GM19240 (cell line): ENCODE data around the gene GAL3ST2.
"Not testable (repeated sequence)": the region's sequence is repeated elsewhere in the genome, so short reads cannot be mapped to it uniquely, and the experiment has no call there.

Source experiments
- DNase-seq: peaks from one replicate; pipeline ENCODE4 v3.0.0; 2011; ENCODE audit warnings: low spot score; ENCODE audit not compliant: insufficient read length

Gene GAL3ST2

GRCh38 chr2:241818229-241818942 is 41.8 kb downstream of the GAL3ST2 start:
- DNase-seq: no peak

DNA sequence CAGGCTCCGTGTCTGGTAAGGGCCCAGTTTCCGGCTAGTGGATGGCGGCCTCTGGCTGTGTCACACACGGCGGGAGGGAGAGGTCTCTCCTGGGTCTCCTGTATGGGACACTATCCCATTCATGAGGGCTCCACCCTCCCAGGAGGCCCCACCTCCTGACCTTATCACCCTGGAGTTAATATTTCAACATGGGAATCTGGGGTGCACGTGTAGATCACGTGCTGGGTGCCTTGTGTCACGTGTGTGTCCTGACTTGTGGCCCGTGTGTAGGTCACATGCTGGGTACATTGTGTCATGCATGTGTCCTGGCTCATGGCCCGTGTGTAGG is 42.3 kb downstream of the GAL3ST2 start:
- no peak for DNase-seq

DNA sequence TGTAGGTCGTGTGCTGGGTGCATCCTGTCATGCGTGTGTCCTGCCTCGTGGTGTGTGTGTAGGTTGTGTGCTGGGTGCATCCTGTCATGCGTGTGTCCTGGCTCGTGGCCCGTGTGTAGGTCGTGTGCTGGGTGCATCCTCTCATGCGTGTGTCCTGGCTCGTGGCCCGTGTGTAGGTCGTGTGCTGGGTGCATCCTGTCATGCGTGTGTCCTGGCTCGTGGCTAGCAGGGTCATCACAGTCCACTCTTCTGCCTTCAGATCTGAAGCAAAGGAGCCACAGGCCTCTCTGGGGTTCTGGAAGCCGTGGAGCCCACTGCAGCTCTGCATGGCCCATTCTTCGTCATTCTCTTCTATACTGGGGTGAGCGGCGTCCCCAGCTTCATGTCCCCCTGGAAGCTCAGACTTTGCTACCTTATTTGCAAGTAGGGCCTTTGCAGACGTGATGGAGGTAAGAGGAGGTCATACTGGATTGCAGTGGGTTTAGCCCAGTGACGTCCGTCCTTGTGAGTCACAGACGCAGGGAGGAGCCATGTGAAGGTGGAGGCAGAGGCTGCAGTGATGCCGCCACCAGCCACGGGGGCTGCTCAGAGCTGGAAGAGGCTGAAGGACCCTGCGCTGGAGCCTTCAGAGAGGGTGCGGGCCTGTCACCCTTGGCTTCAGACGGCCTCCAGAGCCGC is 43.5 kb downstream of the GAL3ST2 start:
- not testable (repeated sequence) for DNase-seq

DNA sequence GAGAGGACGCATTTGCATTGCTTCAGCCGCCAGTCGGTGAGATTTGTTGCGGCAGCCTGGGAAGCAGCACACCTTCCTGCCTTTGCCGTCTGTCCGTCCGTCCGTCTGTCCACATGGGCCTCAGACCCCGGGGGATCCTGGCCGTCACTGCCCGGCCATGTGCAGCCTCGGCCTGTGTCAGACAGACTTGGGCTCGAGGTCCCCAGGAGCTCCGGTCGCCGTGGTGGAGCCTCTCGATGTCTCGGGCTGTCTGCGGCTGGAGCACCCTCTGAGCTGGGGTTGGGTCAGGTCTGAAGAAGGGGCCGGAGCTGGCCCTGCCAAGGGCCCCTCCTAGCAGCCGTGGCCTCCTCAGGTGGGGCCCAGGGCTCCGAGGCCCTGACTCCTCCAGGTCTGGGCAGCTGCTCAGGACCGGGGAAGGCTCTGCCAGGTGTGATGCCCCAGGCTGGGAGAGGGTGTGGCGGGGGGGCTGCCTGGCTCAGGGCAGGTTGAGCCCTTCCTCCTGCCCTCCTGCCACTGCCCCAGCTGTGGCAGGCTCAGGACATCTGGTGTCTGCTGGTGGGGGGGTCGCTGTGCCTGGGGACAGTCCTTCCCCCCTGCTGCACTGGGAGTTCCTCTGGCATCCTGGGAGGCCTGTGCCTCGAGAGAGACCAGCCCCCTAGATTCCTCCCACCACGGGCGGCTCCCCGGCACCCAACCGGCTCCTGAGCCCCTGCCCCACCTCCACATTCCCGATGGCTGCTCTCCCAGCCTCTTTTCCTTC is 44.2 kb downstream of the GAL3ST2 start:
- no peak for DNase-seq

- DNase-seq: no peak
Measured at GRCh38 chr2:241821460-241822263, 45.0 kb downstream of the GAL3ST2 start.

DNA sequence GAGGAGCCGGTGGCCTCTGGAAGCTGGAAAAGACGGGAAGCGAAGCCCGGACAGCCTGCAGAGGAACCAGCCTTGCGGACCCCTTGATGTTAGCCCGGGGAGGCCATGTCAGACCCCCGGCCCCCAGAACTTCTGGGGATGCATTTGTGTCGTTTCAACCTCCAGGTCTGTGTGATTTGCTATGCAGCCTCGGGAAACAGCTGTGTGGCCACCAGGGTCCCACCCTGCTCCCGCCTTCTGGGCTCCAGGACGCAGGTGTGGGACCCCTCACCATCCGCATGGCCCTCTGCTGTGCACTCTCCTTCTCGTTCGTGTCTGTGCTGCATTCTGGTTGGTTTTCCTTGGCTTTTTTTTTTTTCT is 45.6 kb downstream of the GAL3ST2 start:
- DNase-seq: no peak

DNA sequence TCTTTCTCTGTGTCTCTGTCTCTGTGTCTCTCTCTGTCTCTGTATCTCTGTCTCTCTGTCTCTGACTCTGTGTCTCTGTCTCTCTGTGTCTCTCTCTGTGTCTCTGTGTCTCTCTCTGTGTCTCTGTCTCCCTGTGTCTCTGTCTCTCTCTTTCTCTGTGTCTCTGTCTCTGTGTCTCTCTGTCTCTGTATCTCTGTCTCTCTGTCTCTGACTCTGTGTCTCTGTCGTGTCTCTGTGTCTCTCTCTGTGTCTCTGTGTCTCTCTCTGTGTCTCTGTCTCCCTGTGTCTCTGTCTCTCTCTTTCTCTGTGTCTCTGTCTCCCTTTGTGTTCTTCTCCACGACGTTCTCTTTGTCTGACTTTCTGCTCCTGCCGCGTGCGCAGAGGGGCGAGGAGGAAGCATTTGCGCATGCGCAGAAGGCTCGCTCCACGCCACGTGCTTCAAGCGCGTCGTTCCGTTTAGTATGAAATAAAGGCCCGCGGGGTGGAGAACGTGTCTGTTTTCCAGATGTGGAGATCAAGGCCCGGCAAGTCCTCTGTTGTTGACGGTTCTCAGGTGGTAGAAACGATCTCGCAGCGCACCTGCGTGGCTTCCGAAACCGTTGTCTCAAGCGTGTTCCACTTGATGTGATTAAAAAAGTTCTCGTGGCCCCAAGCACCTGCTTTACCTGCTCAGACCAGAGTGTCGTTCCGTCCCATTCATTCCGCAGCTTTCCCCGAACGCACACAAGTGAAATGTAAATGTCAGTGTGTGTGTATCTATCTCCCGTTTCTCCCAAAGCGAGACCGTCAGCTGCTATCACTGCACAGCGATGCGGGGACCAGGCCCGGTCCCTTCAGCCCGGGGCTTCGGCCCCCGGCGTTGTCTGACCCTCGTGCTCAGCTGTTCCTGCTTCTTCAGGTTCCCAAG is 47.2 kb downstream of the GAL3ST2 start:
- not testable (repeated sequence) for DNase-seq

DNA sequence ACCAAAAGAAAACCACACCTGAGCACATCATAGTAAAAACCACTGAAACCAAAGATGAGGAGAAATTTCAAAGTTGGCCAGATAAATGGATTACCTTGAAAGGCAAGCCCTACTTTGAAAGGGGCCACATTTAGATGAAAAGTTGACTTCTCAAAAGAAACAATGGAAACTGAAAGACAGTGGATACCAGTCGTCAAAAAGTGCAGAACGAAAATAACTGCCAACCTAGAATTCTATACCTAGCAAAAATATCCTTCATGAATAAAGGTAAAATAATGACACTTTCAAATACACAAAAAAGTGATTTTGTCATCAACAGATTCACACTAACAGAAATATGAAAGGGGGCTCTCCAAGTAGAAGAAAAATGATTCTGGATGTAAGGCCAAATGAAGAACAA is 50.8 kb downstream of the GAL3ST2 start:
- no peak for DNase-seq

GRCh38 chr2:241833101-241833663 is 56.6 kb downstream of the GAL3ST2 start:
- no peak for DNase-seq

DNA sequence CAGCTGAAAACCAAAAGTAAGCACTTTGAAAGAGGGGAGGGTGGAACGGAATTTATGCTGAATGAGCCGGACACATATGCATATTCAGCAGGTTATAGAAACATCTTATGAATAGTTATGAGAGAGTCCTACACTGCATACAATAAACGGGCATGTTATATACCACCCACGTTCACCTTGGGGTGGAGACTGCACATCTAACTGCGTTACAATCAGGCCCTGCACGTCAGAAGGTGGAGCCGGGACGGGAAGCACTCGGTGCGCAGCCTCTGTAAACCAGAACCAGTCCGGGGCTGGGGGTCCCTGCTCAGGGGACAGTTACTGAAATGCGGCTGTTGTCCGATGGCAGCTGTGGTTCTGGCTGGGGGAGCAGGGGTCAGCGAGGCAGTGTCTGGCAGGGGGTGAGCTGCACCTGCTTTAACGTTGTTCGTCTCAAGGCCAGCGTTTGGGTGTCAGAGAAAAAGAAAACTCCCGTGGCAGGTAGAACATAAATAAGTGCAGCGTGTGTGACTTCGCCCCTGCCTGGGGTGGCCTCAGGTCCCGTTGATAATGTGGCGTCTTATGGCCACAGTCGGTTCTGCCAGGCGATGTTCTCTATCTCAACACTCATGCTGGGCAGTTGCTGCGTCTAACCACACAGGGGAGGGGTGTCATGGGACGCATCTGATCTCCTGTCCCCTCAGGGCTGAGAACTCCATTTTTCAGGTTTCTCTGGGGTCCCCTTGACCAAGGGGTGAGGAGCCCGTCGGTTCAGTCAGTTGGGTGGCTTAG is 57.3 kb downstream of the GAL3ST2 start:
- not testable (repeated sequence) for DNase-seq

DNA sequence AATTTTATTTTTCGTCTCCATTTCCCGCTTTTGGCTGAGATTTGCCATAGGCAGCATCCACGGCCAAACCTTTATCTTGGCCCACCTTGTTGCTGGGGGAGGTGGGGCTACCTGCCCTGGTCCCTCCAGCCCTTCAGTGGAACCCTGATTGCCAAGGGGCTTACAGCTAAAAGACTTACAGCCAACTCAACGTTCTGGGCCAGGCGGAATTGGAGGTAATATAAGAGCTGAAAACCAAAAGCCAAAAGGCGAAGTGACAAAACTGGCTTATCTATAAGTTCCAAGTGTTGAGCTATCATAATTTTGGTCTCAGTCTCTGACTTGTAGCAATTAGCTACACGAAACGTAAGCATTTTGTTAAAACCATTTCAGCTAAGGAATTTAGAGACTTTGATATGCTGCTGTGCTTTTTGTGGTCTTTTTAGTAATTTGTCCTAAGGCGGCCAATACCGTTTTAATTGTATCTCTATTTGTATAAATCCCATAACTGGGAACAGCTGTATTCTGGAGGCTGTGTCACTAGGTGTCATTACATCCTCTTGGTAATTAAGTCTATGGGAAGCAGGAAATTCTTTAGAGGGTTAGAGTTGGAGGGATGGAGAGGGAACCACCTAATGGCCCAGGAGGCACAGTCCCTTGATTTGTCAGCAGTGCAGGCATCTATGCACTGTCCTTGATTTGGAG is 58.0 kb downstream of the GAL3ST2 start:
- DNase-seq: no peak

- DNase-seq: no peak
Measured at GRCh38 chr2:241835611-241836010, 59.0 kb downstream of the GAL3ST2 start.

DNA sequence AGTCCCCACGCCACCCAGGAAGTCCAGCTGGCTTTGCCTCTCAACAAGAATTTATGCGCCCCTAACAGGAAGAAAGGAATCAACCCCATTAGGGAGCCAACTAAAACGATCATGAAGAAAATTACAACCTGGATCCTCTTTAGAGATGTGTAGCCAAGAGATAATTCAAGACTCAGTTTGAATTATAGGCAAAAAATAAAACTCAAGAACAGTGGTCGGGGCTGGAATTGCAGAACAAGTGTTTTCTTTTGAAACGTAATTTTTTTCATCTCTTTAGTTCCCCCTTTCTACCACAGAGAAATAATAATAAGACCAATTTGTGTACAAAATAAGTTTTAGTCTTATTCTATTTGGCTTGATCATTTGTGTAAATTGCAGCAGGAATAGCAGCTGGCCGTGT is 59.7 kb downstream of the GAL3ST2 start:
- DNase-seq: no peak

DNA sequence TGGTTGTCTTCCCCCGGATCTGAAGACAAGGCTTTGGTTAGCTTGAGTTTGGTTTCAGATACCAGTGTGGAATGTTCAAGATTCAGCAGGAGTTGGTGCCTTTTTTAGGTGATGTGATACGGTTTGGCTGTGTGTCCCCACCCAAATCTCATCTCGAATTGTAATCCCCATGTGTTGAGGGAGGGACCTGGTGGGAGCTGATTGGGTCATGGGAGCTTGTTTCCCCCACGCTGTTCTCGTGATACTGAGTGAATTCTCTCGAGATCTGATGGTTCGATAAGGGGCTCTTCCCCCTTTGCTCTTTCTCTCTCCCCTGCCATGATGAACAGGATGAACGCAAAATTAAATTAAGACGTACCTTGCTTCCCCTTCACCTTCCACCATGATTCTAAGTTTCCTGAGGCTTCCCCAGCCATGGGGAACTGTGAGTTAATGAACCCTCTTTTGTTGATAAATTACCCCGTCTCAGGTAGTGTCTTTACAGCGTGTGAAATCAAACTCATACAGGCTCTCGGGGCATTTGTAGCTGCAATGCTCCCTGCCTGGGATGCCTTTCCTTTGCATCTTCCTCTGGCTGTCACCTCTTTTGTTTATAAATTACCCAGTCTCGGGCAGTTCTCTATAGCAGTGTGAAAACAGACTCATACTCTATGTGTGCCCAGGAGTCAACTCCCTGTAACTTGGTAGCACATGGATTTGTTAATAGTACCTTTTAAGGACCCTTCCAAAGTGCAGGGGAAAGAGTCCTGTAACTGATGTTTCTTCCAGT is 60.8 kb downstream of the GAL3ST2 start:
- no peak for DNase-seq

DNA sequence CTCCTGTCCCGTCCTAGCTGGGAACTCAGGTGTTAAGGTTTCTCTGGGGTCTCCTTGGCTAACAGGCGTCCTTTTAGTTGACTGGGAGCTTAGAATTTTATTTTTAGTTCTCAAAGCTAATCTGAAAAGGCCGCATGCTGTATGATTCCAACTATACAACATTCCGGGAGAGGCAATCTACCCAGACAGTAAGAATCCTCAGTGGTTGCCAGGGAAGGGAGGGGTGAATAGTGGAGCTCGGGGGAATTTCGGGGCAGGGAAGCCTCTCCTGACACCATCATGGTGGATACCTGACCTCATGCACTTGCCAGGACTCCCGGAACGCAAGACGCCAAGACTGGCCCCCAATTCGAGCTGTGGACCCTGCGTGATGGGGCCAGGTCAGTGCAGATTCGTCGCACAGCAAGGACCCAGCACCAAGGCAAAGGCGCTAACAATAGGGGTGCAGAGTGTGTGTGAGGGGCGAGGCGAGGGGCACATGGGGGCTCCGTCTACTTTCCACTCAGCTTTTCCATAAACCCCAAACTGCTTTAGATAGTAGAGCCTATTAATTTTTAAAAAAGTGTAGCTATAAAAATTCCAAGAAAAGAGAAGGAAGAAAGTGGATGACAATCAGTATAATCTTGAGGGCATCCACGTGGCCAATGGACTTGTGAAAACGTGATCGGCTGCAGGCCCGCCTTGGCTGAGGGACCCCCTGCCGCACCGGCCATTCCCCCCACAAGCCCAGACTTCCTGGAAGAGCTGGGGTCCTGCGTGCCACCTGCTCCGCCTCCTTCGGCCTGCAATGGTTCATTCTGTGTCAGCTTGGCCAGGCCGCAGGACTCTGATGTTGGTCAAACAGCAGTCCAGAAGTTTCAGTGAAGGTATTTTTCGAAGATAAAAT is 64.8 kb downstream of the GAL3ST2 start:
- no peak for DNase-seq

- no peak for DNase-seq
Measured at GRCh38 chr2:241842067-241842415, 65.4 kb downstream of the GAL3ST2 start.

- DNase-seq: peak; percentile 82
Measured at GRCh38 chr2:241842620-241843211, 66.1 kb downstream of the GAL3ST2 start.
